Psoas muscle (tissue), 8 donors: Measurements from ENCODE around the gene MACC1. TPM values are rescaled to one million over a fixed set of nuclear protein-coding genes. Genes with fewer than 3 reads are reported as not detected.
"Not testable (repeated sequence)": the region's sequence is repeated elsewhere in the genome, so short reads cannot be mapped to it uniquely, and the experiment has no call there.

ENCODE experiments used
- ATAC-seq, 4 donors: fragments of 200-7000 bp; cut with Tn5 transposase; one replicate each; pipeline ENCODE4 v1.9.1; 2020; ENCODE audit warnings: moderate library complexity in 3 of 4, mild to moderate bottlenecking in 2 of 4
- DNase-seq, 2 donors: peaks; one replicate each; pipeline ENCODE4 v3.0.0-alpha.2; 2020
- H3K27ac ChIP-seq: fragments of 200-600 bp; one replicate; pipeline ENCODE4 v1.8.0; 2022
- H3K27me3 ChIP-seq, 3 donors: fragments of 200-600 bp in 1 of 3; one replicate each; pipeline versions ENCODE4 v1.6.1 to v1.8.0; 2013 to 2022; ENCODE audit warnings: low read length in 2 of 3, mild to moderate bottlenecking in 2 of 3, moderate library complexity in 1 of 3; ENCODE audit not compliant: insufficient read depth in 3 of 3
- H3K36me3 ChIP-seq, 2 donors: fragments of 200-600 bp in 1 of 2; one replicate each; pipeline versions ENCODE4 v1.6.1 to v1.8.0; 2013 to 2022; ENCODE audit warnings: low read depth in 1 of 2, mild to moderate bottlenecking in 1 of 2, moderate library complexity in 1 of 2; ENCODE audit not compliant: insufficient read depth in 1 of 2
- H3K4me1 ChIP-seq: fragments of 200-600 bp; one replicate; pipeline ENCODE4 v1.8.0; 2022
- H3K4me3 ChIP-seq: fragments of 200-600 bp; one replicate; pipeline ENCODE4 v1.8.0; 2022; ENCODE audit warnings: mild to moderate bottlenecking
- H3K9me3 ChIP-seq: fragments of 200-600 bp; one replicate; pipeline ENCODE4 v1.8.0; 2022
- WGBS, 3 donors: extraction: QIAGEN DNeasy Blood & Tissue Kit; methylation state at CpG; one replicate each; pipeline versions ENCODE4 v1.1.6 to v1.1.7; 2013; 5-methylcytosine and 5-hydroxymethylcytosine counted together
- intact Hi-C, 2 donors: fragments of 100-400 bp; cut with DNase I; formaldehyde crosslinking; loops; one replicate each; pipeline versions ENCODE4 v1.11.0 to v1.14.2; 2022
- polyA plus RNA-seq, 3 donors: library from polyadenylated mRNA; stranded (reverse); fragments of 200-250 nt; gene quantifications; one replicate each; pipeline ENCODE4 v1.2.3, GENCODE V29; 2013
- total RNA-seq, 4 donors: library from RNA; stranded (reverse); fragmentation: NEBNext Ultra II Directional in 2 of 4; extraction: Animal tissue kit (Norgen Biotek cat#: 25700) in 2 of 4; gene quantifications; one replicate each; pipeline versions ENCODE4 v1.2.1 to v1.2.4, GENCODE V29; 2021 to 2023
- TF ChIP-seq, protein P1 (sequence below): fragments of 200-600 bp; IDR thresholded peaks from one replicate; pipeline ENCODE4 v1.8.0; 2022; ENCODE audit warnings: antibody characterized with exemption
- donor health status: healthy with polysubstance abuse.
- donor health status: DM: no; HTN: no; CAD: no; lungs with moderate emphysema.
- donor health status: Bipolar disorder and iron deficiency.
- donor health status: healthy.
- donor health status: DM: yes; HTN: yes; CAD: no.
- donor health status: DM: no; HTN: no; CAD: no.
- donor health status: DM: no; HTN: no; CAD: no.
- donor health status: DM: yes; HTN: yes; CAD: no.

The MACC1 gene
- total and polyA plus RNA-seq, 7 donors: under 0.01 to 0.04 TPM; not detected in 5

DNA sequence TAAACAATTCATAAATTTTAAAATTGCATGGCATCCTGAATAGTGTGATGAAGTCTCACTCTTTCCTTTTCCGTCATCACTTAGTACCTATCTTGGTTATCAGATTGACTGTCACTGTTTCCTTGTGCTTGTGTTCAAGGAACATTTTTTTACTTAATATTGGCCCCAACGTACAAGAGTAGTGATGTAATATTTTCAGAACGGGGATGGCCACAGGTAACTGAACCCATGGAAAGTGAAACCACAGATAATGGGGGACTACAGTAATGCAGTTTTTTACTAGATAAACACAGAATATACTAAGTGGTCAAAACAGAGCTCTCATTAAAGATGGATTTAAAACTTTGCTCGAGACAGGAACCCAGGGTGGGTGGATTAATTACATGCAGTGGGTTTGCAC, 85.4 kb downstream of the MACC1 start:
- WGBS, 3 donors: 61 to 68% (median 63%) methylated on average over 4 of the region's 4 CpGs
- TF ChIP-seq, protein P1, sequence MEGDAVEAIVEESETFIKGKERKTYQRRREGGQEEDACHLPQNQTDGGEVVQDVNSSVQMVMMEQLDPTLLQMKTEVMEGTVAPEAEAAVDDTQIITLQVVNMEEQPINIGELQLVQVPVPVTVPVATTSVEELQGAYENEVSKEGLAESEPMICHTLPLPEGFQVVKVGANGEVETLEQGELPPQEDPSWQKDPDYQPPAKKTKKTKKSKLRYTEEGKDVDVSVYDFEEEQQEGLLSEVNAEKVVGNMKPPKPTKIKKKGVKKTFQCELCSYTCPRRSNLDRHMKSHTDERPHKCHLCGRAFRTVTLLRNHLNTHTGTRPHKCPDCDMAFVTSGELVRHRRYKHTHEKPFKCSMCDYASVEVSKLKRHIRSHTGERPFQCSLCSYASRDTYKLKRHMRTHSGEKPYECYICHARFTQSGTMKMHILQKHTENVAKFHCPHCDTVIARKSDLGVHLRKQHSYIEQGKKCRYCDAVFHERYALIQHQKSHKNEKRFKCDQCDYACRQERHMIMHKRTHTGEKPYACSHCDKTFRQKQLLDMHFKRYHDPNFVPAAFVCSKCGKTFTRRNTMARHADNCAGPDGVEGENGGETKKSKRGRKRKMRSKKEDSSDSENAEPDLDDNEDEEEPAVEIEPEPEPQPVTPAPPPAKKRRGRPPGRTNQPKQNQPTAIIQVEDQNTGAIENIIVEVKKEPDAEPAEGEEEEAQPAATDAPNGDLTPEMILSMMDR: no peak
- no peak overlapping the region for H3K27ac ChIP-seq

DNA sequence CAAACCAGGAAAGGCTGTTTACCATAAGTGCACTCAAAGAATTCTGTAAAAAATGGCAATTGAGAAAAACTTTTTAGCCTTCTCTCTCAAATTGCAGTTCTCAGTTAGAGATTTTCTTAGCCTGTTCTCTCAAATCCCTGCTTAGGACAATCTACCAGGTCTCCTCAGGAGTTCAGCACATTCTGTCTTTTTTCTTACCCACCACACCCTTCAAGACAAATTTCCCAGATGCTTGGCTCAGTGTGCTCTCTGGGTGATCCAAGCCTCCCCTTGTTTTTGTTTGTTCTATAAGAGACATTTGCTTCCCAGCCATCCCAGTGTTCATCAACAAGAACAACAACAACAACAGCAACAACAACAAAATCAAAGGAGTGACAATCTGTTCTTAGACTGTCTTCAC, 87.3 kb downstream of the MACC1 start:
- Histone ChIP-seq H3K4me1 (no peaks in the 10 kb centered on the region), H3K9me3 (no peaks in the 10 kb centered on the region), H3K27me3 (peaks cover 0 to 3% (median 0%) of the 10 kb centered on the region in 3 donors), H3K36me3 (no peaks in the 10 kb centered on the region), H3K4me3 (no peak overlapping the region), H3K27ac (no peak overlapping the region)
- DNase-seq: no peak
- intact Hi-C loops: no loop called here
- TF ChIP-seq, protein P1: no peak
- ATAC-seq: no peak

More for the DNA sequence above, 85.4 kb downstream of the MACC1 start:
- Histone ChIP-seq H3K4me1 (no peaks in the 10 kb centered on the region), H3K9me3 (no peaks in the 10 kb centered on the region), H3K36me3 (no peaks in the 10 kb centered on the region), H3K27me3 (peaks cover 0 to 3% (median 0%) of the 10 kb centered on the region in 3 donors), H3K4me3 (no peak overlapping the region)
- intact Hi-C loops: no loop called here
- no peak for DNase-seq
- no peak for ATAC-seq

DNA sequence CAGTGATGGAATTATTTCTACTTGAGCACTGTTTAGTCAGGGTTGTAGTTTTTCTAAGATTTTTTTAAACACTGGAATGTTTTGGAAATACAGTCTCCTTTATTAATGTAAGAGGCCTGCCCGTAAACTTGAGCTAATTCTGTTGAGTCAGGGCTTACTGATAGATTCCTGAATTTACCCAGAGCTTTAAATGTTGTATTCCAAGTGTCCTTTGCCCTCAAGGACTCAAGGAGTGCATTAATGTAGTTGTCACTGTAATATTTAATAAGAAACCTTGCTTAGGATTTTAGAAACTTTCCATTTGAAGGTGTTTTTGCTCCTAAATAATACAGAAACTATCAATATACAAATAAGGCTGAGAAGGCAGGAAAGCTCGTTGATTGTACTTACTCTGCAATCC, 89.2 kb downstream of the MACC1 start:
- Histone ChIP-seq H3K4me3 (no peak overlapping the region), H3K4me1 (no peaks in the 10 kb centered on the region), H3K9me3 (no peaks in the 10 kb centered on the region), H3K27ac (no peak overlapping the region), H3K27me3 (peaks cover 0 to 3% (median 0%) of the 10 kb centered on the region in 3 donors), H3K36me3 (no peaks in the 10 kb centered on the region)
- DNase-seq (no peak), ATAC-seq (no peak)
- intact Hi-C loops: no loop called here
- 42 to 54% (median 49%) methylated on average over 2 of the region's 2 CpGs for WGBS, 3 donors
- TF ChIP-seq, protein P1: no peak

DNA sequence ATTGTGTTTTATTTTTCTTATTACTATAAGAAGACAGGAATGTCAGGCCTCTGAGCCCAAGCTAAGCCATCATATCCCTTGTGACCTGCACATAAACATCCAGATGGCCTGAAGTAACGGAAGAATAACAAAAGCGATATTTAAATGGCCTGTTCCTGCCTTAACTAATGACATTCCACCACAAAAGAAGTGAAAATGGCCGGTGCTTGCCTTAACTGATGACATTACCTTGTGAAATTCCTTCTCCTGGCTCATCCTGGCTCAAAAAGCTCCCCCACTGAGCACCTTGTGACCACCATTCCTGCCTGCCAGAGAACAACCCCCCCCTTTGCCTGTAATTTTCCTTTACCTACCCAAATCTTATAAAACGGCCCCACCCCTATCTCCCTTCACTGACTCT, 91.1 kb downstream of the MACC1 start:
- H3K27me3 ChIP-seq, intact Hi-C loops, H3K4me1 ChIP-seq, H3K9me3 ChIP-seq, H3K36me3 ChIP-seq, H3K4me3 ChIP-seq, DNase-seq, ATAC-seq, H3K27ac ChIP-seq: not testable (repeated sequence)
- WGBS, 3 donors: 55 to 65% (median 60%) methylated on average over 4 of the region's 4 CpGs

DNA sequence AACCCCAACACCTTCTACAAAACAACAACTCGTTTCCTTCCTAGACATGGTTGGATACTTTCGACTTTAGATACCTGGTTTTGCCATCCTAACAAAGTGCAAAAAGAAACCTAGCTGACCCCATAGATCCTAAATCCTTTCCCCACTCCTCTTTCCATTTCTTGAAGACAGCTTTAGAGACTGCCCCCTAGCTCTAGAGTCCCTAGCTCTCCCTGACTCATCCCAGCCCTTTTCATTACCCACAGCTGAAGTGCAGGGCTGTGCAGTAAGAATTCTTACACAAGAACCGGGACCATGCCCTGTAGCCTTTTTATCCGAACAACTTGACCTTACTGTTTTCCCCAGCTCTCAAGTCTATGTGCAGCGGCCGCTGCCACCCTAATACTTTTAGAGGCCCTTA, 93.1 kb downstream of the MACC1 start:
- H3K36me3 ChIP-seq, H3K27me3 ChIP-seq, H3K9me3 ChIP-seq, H3K4me1 ChIP-seq, intact Hi-C loops, H3K27ac ChIP-seq, ATAC-seq, H3K4me3 ChIP-seq, DNase-seq: not testable (repeated sequence)
- WGBS, 3 donors: 87 to 93% (median 90%) methylated on average over 6 of the region's 6 CpGs

DNA sequence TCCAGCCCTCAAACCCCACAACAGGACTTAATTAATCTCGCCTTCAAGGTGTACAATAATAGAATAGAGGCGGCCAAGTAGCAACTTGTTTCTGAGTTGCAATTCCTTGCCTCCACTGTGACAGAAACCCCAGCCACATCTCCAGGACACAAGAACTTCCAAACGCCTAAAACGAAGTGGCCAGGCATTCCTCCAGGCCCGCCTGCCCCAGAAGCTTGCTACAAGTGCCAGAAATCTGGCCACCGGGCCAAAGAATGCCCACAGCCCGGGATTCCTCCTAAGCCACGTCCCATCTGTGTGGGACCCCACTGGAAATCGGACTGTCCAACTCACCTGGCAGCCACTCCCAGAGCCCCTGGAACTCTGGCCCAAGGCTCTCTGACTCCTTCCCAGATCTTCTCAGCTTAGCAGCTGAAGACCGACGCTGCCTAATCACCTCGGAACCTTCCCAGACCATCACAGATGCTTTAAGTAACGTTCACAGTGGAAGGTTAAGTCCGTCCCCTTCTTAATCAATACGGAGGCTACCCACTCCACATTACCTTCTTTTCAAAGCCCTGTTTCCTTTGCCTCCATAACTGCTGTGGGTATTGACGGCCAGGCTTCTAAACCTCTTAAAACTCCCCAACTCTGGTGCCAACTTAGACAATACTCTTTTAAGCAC, 94.4 kb downstream of the MACC1 start:
- ATAC-seq, H3K4me3 ChIP-seq, H3K27me3 ChIP-seq, intact Hi-C loops, H3K27ac ChIP-seq, DNase-seq, H3K9me3 ChIP-seq, H3K4me1 ChIP-seq, H3K36me3 ChIP-seq: not testable (repeated sequence)
- WGBS, 3 donors: 73 to 79% (median 76%) methylated on average over 15 to 16 of the region's 16 CpGs
